ENCODE results near the gene YIF1A.
"Not testable (repeated sequence)": the region's sequence is repeated elsewhere in the genome, so short reads cannot be mapped to it uniquely, and the experiment has no call there.

Gene YIF1A

GRCh38 chr11:66287889-66288670 lies 863 bp downstream of the YIF1A start:
- no peak for DNase-seq (ENCODE audit: extremely low read depth in 1 of 2, low read depth in 1 of 2)

DNA sequence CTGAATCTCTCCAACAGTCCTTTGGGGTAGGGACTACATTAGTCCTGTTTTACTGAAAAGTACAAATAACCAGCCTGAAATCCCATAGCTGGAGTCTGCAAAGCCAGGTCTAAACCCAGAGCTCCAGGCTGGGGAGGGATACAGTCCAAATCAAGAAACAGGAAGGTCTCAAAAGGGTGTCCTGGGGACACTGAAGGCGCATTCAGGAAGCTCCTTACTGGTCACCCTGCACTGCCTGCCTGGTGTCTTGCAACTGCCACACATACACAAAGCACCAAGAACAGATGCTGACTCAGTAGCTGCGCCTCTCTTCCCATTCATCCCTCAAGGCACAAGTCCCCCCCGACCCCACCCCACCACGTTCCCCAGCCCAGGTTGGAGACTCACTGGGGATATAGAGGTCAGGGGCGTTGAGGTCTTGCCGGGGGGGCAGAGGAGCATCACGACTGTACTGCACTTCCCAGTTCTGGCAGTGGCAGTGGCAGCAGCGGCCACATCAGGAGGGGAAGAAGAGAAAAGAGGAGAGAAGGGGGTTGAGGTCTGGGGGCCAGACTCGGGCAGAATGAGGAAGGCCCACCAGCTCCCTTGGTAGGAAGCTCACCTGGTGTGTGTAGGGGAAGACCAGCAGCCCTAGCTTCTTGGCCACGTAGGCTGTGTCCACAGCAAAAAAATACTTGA lies 1.6 kb downstream of the YIF1A start:
- DNase-seq (ENCODE audit: extremely low read depth in 1 of 2, low read depth in 1 of 2): no peak

- no peak for DNase-seq (ENCODE audit: extremely low read depth in 1 of 2, low read depth in 1 of 2)
These were observed 2.2 kb downstream of the YIF1A start for GRCh38 chr11:66286699-66287098.

- DNase-seq (ENCODE audit: extremely low read depth in 1 of 2, low read depth in 1 of 2): no peak
These were observed 3.5 kb downstream of the YIF1A start for GRCh38 chr11:66285250-66285947.

GRCh38 chr11:66284526-66285078 lies 4.3 kb downstream of the YIF1A start:
- no peak for DNase-seq (ENCODE audit: extremely low read depth in 1 of 2, low read depth in 1 of 2)

- DNase-seq (ENCODE audit: extremely low read depth in 1 of 2, low read depth in 1 of 2): no peak
These were observed 5.4 kb downstream of the YIF1A start for GRCh38 chr11:66283461-66284105.

DNA sequence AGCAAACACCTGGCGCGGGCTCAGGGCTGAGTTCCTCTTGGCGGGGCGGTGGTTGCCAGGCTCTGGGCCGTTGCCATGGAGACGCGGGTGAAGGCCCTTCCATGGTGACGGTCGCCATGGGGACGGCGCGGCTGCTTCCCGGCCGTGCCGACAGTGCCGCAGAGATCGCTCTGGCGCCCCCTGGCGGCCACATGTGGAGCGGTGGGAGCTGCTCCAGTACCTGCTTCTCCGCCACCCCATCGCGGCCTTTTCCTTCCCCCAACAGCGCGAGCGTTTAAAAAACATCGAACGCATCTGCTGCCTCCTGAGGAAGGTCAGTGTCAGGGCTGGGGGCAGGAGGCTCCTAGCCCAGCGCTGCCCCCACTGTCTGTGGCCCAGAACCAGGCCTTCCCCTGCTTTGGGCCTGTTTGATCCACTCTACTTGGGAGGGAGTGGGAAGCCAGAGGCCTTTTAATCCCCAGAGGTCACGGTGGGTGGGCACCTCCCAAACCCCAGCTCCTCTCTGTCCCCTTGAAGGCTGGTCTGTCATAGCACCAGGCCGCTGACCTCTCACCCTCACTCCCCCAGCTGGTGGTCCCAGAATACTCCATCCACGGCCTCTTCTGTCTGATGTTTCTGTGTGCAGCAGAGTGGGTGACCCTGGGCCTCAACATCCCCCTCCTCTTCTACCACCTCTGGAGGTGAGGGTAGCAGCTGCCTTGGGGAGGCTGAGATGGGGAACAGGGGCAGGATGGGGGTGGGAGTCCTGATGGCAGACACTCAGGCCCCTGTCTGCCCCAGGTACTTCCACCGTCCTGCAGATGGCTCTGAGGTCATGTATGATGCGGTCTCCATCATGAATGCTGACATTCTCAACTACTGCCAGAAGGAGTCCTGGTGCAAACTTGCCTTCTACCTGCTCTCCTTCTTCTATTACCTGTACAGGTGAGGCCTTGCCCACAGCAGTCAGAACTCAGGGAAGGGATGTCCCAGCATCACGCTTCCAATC lies 6.2 kb downstream of the YIF1A start:
- DNase-seq (ENCODE audit: extremely low read depth in 1 of 2, low read depth in 1 of 2): peak; percentile 99 to 100

DNA sequence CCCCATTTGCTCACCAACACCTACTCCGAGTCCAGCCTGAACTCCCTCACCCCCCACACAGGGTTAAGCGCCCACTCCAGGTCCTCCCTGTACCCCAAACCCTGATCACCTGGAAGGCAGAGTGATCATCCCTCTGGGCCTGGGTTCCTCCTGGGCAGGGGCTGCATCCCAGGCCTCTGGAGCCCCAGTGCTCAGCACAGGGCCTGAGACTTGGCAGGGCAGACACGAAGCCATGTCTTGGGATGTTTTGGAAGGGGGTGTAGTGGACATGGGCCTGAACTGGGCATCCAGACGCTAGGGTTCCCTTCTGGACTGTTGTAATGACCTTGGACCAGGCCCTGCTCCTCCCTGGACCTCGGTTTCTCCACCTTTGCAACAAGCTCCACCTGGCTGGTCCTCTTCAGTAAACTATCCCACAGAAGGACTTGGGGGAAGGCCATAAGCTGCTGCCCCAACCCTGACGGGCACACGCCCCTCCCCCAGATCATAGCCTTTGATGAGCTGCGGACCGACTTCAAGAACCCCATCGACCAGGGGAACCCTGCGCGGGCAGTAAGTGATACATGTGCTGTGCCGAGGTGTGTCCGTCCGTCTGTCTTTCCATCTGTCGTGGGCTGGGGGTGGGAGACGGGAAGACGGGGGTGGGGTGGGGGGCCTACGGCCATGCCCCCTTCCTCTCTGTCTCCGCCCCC lies 7.0 kb downstream of the YIF1A start:
- DNase-seq (ENCODE audit: extremely low read depth in 1 of 2, low read depth in 1 of 2): no peak

DNA sequence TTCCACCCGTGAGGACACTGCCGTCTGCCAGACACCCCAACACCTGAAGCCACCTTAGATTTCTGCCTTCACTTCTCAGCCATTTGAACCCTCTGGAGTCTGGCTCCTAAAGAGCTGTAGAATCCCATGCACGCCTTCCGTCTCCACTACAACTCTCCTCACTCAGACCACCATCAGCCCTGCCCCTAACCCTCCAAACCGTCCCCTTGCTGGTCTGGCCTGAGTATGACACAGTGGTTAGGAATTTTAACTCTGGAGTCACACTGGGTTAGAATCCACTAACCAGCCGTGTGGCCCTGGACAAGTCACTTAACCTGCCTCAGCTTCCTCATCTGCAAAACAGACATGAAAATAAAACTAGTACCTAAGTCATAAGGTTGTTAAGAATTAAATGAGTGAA lies 7.9 kb downstream of the YIF1A start:
- DNase-seq (ENCODE audit: extremely low read depth in 1 of 2, low read depth in 1 of 2): no peak

- no peak for DNase-seq (ENCODE audit: extremely low read depth in 1 of 2, low read depth in 1 of 2)
These were observed 8.5 kb downstream of the YIF1A start for GRCh38 chr11:66280428-66280827.

DNA sequence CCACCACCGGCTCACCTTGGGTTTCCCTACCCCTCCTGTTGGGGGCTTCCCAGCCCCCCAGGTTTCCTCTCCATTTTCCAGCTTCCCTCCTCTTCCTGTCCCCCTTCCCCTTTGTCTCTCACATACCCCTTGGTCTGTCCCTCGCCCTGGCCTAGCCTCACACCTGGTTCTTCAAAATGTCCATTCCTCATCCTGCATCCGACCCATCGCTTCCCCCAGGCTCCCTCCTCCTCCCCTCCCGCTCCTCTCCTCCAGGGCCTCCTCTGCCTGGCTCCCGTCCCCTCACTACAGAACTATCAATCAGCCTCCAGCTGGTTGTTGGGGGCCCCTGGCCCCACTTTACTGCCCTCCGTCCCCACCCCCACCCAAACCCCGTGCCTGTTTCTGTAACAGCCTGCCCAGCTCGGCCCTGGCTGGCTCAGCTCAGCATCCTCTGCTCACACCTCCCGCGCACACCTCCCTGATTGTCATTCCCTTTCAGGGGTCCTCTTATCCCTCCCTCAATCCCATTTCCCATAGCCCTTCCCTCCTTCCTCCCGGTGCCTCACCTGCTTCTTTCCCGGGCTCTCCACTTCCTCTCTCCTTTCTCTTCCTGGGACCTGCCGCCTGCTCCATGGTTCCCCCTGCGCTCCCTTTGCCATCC lies 9.7 kb downstream of the YIF1A start:
- DNase-seq (ENCODE audit: extremely low read depth in 1 of 2, low read depth in 1 of 2): no peak

DNA sequence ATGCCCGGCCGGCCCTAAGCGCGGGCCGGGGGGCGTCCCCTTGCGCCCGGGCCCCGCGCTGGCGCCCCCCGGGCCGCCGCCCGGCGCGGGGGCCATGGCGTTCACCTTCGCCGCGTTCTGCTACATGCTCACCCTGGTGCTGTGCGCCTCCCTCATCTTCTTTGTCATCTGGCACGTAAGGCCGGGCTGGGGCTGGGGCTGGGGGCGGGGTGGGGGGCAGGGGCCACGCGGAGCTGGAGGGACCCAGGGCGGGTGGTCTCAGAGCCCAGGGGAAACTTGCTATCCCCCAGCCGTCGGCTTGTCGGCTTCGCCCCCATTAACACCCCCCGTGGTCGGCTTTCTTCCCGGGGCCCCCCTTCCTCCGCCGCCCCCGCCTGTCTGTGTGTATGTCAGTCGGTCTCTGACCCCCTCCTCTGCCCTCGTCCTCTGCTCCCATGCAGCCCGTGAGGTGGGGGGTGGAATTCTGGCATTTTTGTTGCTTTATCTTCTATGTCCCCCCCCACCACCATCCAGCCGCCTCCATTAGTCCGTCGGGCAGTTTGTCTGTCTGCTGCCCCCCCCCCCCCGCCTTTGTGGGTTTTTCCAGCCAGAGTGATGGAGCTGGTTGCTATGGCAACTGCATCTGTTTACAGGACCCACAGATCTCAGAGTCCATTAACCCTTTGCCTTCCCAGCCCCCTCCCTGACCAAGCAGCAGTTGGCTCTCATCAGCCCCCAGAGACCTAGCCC lies 10.4 kb downstream of the YIF1A start:
- DNase-seq (ENCODE audit: extremely low read depth in 1 of 2, low read depth in 1 of 2): no peak

- DNase-seq (ENCODE audit: extremely low read depth in 1 of 2, low read depth in 1 of 2): peak in 1 of 2 donors; percentile 37
These were observed 11.2 kb downstream of the YIF1A start, which contains the start of gene CNIH2 for GRCh38 chr11:66277471-66278362. Gene CNIH2 (plus strand): TSS chr11:66278175. CDS start chr11:66278457, 282 bp downstream.

DNA sequence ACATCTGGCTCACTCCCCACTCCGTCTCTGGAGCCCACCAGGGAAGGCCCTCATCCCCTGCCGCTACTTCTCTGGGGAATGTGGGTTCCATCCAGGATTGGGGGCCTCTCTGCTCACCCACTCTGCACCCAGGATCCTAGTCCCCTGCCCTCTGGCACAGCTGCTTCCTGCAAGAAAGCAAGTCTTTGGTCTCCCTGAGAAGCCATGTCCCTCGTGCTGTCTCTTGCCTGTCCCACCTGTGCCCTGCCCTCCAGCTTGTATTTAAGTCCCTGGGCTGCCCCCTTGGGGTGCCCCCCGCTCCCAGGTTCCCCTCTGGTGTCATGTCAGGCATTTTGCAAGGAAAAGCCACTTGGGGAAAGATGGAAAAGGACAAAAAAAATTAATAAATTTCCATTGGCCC lies 11.9 kb downstream of the YIF1A start:
- not testable (repeated sequence) for DNase-seq (ENCODE audit: extremely low read depth in 1 of 2, low read depth in 1 of 2)

DNA sequence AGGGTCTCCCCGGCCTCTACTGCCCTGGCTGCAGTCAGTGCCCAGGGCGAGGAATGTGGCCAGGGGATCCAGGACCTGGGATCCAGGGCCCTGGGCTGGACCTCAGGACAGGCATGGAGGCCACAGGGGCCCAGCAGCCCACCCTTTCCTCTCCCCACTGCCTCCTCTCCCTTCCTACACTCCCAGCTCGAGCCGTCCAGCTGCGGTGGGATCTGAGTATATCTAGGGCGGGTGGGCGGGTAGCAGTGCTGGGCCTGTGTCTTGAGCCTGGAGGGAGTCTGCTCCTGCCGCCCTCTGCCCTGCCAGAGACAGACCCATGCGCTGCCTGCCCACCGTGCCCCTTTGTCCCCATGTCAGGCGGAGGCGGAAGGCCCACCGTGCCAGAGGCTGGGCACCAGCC lies 12.3 kb downstream of the YIF1A start:
- not testable (repeated sequence) for DNase-seq (ENCODE audit: extremely low read depth in 1 of 2, low read depth in 1 of 2)

DNA sequence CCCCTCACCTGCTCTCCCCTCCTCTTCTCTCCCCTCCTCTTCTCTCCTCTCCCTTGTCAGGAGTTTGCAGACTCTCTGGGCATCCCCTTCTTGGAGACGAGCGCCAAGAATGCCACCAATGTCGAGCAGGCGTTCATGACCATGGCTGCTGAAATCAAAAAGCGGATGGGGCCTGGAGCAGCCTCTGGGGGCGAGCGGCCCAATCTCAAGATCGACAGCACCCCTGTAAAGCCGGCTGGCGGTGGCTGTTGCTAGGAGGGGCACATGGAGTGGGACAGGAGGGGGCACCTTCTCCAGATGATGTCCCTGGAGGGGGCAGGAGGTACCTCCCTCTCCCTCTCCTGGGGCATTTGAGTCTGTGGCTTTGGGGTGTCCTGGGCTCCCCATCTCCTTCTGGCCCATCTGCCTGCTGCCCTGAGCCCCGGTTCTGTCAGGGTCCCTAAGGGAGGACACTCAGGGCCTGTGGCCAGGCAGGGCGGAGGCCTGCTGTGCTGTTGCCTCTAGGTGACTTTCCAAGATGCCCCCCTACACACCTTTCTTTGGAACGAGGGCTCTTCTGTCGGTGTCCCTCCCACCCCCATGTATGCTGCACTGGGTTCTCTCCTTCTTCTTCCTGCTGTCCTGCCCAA lies 12.8 kb downstream of the YIF1A start:
- no peak for DNase-seq (ENCODE audit: extremely low read depth in 1 of 2, low read depth in 1 of 2)

- no peak for DNase-seq (ENCODE audit: extremely low read depth in 1 of 2, low read depth in 1 of 2)
These were observed 13.5 kb downstream of the YIF1A start for GRCh38 chr11:66275396-66275795.
